Measurements from ENCODE around the gene APEX1.

APEX1 gene

DNA sequence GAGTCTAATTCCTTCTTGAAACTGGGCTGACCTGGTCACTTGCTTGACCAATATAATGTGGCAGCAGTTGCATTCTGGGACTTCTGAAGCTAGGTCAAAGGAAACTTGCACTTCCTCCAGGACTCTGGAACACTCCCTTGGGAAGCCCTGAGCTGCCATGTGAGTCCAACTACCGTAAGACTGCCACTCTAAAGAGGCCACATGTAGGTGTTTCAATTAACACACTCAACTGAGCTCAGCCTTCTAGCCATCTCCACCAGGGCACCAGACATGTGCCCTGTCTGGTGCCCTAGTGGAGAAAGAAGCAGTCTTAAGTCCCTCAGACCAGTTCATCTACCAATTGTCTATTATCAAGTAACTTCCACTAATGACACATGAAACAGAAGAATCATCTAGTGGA lies 35.6 kb upstream of the APEX1 start:
- TF ChIP-seq EZH2phosphoT487 (IDR thresholded peaks at IDR 0.05; ENCODE audit: low read length) (no peak), EZH2 (optimal IDR thresholded peaks at IDR 0.05; ENCODE audit: low read depth, low read length) (no peak)
- TF ChIP-seq, protein P1, sequence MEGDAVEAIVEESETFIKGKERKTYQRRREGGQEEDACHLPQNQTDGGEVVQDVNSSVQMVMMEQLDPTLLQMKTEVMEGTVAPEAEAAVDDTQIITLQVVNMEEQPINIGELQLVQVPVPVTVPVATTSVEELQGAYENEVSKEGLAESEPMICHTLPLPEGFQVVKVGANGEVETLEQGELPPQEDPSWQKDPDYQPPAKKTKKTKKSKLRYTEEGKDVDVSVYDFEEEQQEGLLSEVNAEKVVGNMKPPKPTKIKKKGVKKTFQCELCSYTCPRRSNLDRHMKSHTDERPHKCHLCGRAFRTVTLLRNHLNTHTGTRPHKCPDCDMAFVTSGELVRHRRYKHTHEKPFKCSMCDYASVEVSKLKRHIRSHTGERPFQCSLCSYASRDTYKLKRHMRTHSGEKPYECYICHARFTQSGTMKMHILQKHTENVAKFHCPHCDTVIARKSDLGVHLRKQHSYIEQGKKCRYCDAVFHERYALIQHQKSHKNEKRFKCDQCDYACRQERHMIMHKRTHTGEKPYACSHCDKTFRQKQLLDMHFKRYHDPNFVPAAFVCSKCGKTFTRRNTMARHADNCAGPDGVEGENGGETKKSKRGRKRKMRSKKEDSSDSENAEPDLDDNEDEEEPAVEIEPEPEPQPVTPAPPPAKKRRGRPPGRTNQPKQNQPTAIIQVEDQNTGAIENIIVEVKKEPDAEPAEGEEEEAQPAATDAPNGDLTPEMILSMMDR (IDR thresholded peaks at IDR 0.05; ENCODE audit: low read length): no peak
- Histone ChIP-seq H3K4me1 (ENCODE audit: low read length) (no peaks in the 10 kb centered on the region; the same call in 1 of the 2 replicates), H3F3A (ENCODE audit: insufficient read depth, low read length) (no peaks in the 10 kb centered on the region), H4K20me1 (ENCODE audit: insufficient read depth, low read length) (no peaks in the 10 kb centered on the region), H3K9ac (ENCODE audit: low read length) (no peak overlapping the region), H3K27ac (ENCODE audit: low read length) (no peak overlapping the region), H3K9me3 (replicated peaks; ENCODE audit: insufficient read depth, low read length) (no peaks in the 10 kb centered on the region), H3K27me3 (replicated peaks; ENCODE audit: insufficient read depth, low read length) (no peaks in the 10 kb centered on the region), H3K4me2 (ENCODE audit: low read depth, low read length) (no peak overlapping the region), H2AFZ (ENCODE audit: low read length) (no peak overlapping the region), H3K79me2 (ENCODE audit: low read length) (no peaks in the 10 kb centered on the region), H3K9me2 (replicated peaks; ENCODE audit: insufficient read depth, low read length) (no peaks in the 10 kb centered on the region), H3K4me3 (ENCODE audit: low read length) (no peak overlapping the region), H3K36me3 (replicated peaks; ENCODE audit: insufficient read depth, low read length) (no peaks in the 10 kb centered on the region)
- no peak for DNase-seq

DNA sequence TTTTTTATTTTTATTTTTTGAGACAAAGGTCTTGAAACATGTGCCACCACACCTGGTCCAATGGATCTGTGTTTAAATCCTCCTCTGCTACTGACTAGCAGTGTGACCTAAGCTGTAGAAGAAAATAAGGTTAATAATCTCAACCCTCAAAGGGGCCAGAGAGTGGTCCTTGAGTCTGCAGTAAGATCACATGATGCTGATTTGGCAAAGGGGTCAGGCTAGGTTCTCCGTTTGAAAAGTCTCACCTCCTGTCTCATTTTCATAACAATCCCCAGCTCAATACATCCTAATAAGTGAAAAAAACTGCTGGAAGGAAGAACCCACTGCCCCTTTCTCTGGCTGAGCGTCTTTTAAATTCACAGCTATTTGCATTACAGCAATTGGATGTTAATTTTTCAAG lies 33.8 kb upstream of the APEX1 start:
- Histone ChIP-seq H3K4me3 (ENCODE audit: low read length) (no peak overlapping the region), H3F3A (ENCODE audit: insufficient read depth, low read length) (no peaks in the 10 kb centered on the region), H3K9ac (ENCODE audit: low read length) (no peak overlapping the region), H3K4me2 (ENCODE audit: low read depth, low read length) (no peak overlapping the region), H4K20me1 (ENCODE audit: insufficient read depth, low read length) (no peaks in the 10 kb centered on the region), H3K9me3 (replicated peaks; ENCODE audit: insufficient read depth, low read length) (no peaks in the 10 kb centered on the region), H3K9me2 (replicated peaks; ENCODE audit: insufficient read depth, low read length) (no peaks in the 10 kb centered on the region), H3K27me3 (replicated peaks; ENCODE audit: insufficient read depth, low read length) (no peaks in the 10 kb centered on the region), H3K36me3 (replicated peaks; ENCODE audit: insufficient read depth, low read length) (no peaks in the 10 kb centered on the region), H2AFZ (ENCODE audit: low read length) (no peak overlapping the region), H3K27ac (ENCODE audit: low read length) (no peak overlapping the region), H3K4me1 (ENCODE audit: low read length) (no peaks in the 10 kb centered on the region; the same call in 1 of the 2 replicates), H3K79me2 (ENCODE audit: low read length) (no peaks in the 10 kb centered on the region)
- no peak for DNase-seq
- TF ChIP-seq EZH2phosphoT487 (IDR thresholded peaks at IDR 0.05; ENCODE audit: low read length): no peak
- TF ChIP-seq, protein P1 (IDR thresholded peaks at IDR 0.05; ENCODE audit: low read length): no peak
- no peak for TF ChIP-seq EZH2 (optimal IDR thresholded peaks at IDR 0.05; ENCODE audit: low read depth, low read length)

DNA sequence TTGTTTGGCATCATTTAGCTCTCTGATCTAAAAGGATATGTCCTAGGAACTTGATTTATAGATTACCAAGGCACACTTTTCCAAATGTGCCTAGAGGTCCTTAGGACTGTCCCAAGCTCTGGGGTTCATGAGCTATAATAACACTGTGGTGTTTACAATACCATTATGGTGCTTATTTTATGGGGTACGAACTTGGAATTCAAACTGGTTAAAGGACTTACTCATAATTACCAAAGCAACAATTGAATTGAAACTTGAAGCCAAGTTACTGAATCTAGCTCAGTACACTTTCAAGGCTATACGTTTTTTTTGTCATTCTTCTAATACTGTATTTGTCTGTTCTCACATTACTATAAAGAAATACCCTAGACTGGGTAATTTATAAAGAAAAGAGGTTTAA lies 32.1 kb upstream of the APEX1 start:
- no peaks in the 10 kb centered on the region for H3K27me3 ChIP-seq (replicated peaks; ENCODE audit: insufficient read depth, low read length)
- DNase-seq: no peak
- H3K4me2 ChIP-seq (ENCODE audit: low read depth, low read length): no peak overlapping the region
- H3K36me3 ChIP-seq (replicated peaks; ENCODE audit: insufficient read depth, low read length): no peaks in the 10 kb centered on the region
- no peak overlapping the region for H3K9ac ChIP-seq (ENCODE audit: low read length)
- no peaks in the 10 kb centered on the region for H4K20me1 ChIP-seq (ENCODE audit: insufficient read depth, low read length)
- H3K4me3 ChIP-seq (ENCODE audit: low read length): no peak overlapping the region
- H2AFZ ChIP-seq (ENCODE audit: low read length): no peak overlapping the region
- no peak overlapping the region for H3K27ac ChIP-seq (ENCODE audit: low read length)
- no peaks in the 10 kb centered on the region for H3K9me3 ChIP-seq (replicated peaks; ENCODE audit: insufficient read depth, low read length)
- peaks cover 6% of the 10 kb centered on the region for H3K4me1 ChIP-seq (ENCODE audit: low read length)
- H3F3A ChIP-seq (ENCODE audit: insufficient read depth, low read length): no peaks in the 10 kb centered on the region
- TF ChIP-seq EZH2phosphoT487 (IDR thresholded peaks at IDR 0.05; ENCODE audit: low read length) (no peak), EZH2 (optimal IDR thresholded peaks at IDR 0.05; ENCODE audit: low read depth, low read length) (no peak)
- TF ChIP-seq, protein P1 (IDR thresholded peaks at IDR 0.05; ENCODE audit: low read length): no peak
- H3K9me2 ChIP-seq (replicated peaks; ENCODE audit: insufficient read depth, low read length): no peaks in the 10 kb centered on the region
- H3K79me2 ChIP-seq (ENCODE audit: low read length): no peaks in the 10 kb centered on the region
